HG03060 (cell line): ENCODE data around the gene HYAL2.

Source experiments
- ATAC-seq: cut with Tn5 transposase; IDR thresholded peaks from one replicate; pipeline ENCODE4 v1.9.1; 2021; ENCODE audit warnings: low read depth, moderate number of reproducible peaks; ENCODE audit not compliant: unreplicated experiment

The HYAL2 gene

DNA sequence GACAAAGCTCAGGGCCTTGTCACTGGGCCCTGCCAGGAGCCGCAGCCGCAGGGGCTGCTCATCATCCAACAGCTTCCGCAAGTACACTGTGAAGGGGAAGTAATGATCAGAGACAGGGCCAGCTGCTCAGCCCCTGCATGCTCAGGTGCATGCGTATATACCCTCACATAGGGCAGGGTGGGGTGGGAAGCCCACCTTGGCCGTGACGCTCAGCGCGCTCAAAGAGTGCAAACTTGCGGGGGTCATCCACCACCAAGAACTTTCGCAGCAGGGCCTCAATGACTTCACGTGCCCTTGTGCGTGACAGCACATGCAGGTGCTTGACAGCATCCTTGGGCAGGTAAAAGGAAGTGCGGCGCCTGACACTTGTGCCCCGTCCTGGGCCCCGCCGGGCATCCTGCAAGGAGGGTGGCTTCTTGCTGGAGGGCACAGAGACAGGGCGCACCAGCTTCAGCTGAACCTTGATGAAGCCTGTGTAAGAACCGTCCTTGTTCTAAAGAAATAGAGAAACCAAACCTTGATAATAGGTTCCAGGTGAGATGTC, 8.9 kb upstream of the HYAL2 start:
- ATAC-seq, result no peak

GRCh38 chr3:50330330-50330729, 7.8 kb upstream of the HYAL2 start:
- ATAC-seq, result no peak

DNA sequence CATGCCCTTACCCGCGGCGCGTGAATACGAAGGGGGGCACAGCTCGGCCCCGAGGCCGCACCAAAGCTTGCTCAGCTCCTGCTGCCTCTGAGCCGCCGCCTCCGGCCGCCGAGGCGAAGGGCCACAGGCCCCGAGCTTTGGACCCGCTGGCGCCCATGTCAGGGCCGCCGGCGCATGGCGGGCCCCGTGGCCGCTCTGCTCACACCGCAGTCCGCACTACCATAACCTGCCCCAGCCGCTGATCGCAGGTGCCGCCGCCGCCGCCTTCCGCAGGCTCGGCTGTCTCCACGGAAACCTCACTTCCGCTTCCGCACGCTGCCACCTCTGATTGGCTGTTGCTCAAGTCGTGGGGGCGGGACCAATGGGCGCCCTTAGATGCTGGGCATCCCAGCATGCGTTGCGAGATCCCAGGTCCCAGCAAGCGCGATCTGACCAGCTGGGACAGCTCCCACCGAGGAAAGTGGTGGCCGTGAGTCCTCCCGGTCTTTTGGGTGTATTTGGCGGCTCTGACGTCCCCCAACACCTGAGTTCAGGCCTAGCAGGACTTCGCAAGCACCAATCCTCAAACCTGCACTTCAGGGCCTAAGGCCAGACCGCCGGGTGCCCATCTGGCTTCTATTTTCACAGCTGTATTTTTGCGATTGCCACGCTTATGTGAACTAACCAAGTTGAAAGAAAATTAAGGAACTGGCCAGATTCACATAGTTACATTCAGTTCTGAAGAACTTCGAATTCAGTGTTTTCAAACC, 5.6 kb upstream of the HYAL2 start, which contains the start of gene TUSC2:
TUSC2 (minus strand) TSS at position 281 of the 749 bp plus-strand sequence; CDS start at position 157, 124 bp downstream.
- peak; percentile 67 for ATAC-seq

DNA sequence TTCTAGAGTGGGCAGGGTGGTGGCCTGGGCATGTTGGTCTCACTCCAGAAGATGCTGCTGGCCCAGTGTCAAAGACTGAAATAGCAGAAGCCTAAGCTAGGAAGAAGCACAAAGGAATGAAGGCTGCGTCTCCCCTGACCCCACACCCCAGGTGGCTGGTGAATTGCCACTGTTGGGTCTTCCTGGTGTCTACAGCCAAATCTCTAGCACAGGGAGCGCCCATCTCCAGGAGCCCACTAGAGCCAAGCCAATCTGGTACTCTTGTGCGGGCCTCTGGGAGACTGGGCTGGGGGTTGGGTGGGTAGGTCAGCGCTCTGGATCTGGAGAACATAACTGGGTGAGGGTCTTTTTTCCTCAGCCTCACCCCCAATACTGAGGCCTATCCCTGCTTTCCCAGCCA, 4.6 kb upstream of the HYAL2 start:
- no peak for ATAC-seq

DNA sequence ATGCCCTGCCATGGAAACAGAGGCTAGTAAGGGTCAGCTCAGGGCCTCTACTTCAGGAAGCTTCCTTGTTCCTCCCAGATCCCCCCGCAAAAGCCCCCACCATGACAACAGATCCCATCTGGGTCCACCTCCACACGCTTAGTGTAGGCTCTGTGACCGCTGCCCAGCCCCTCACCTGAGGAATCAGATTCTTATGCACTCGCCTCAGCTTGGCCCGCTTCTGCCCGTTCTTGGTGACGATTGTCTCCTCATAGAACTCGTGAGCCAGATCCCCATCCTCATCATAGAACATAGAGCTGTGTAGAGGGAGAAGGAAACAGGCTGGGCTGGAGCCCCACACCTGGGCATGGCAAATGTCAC, 3.6 kb upstream of the HYAL2 start:
- no peak for ATAC-seq

- no peak for ATAC-seq
Measured at GRCh38 chr3:50325497-50326181, 3.1 kb upstream of the HYAL2 start.

GRCh38 chr3:50325113-50325480, 2.6 kb upstream of the HYAL2 start:
- ATAC-seq, result no peak

DNA sequence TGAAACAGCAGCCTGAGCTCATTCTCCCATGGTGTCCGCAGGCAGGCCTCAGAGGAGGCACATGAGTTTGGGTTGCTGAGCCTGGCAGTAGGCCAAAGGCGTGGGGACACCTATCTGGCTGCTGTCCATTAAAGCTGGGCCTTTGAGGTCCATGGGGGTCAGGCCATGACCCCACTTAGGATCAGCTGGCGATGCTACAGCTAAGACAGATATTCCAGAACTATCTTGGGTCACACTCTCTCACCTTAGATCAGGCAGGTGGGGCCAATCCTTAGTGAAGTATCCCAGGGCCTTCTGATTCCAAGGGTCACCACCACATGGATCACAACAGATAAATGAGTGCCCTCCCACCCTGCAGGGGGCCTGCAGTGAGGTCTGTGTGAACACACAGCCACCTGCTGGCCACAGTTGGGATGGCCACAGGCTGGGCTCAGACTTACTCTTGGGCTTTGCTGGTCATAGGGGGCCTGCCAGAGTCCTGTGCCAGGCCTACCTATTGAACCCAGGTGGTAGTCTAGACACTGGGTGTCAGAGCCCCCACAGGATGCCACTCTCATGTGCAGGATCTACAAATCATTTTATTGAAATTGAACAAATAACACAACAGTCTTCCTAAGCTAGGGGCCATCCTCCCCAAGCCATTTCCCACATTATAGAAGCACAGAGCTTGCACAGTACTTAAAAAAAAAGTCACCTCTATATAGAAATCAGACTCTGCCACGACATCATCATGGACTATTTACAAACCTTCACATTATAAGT, 2.0 kb upstream of the HYAL2 start:
- ATAC-seq, result no peak

DNA sequence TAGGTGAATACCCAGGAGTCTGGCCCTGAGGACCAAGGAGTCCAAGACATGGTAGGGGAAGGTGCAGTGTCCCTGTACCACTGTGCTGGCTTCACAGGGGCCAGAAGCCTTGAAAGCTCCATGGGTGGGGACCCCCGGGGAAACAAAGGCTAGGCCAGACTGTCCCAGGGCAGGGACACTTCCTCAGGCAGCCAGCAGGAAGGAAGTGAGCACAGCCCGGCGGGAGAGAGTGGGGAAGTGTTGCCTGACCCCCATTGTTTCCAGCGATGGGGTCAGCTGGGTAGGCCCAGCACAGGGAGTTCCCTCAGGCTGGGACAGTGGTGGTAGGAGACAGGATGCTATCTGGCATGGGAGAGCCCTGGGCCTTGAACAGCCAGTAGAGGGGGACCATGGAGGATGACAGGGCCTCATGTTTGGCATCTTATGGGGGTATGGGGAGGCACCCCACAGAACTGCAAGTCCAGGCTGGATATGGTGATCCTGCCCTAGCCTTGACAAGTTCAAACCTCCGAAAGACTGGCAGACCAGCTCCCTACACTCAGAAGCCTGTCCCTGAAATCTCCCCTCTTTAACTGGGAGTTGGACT, 1.2 kb upstream of the HYAL2 start:
- ATAC-seq, result no peak

GRCh38 chr3:50323092-50323600, 601 bp upstream of the HYAL2 start:
- no peak for ATAC-seq

DNA sequence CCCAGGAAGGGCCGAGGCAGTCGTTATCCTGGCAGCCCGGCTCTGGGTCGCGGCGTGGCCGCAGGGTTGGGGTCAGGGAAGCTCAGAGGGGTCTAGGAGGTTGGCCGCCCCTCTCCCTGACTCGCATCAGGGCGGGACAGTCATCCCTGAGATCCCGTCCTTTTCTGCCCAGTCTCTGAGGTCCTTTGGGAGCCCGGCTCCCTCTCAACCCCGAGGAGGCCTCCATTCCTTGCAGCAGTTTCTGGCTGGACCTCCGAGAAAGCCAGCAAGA, 495 bp downstream of the HYAL2 start:
- no peak for ATAC-seq

- ATAC-seq, result peak; percentile 59
Measured at GRCh38 chr3:50321336-50322114, 1.0 kb downstream of the HYAL2 start.

- ATAC-seq, result peak; percentile 19
Measured at GRCh38 chr3:50320853-50321335, 1.7 kb downstream of the HYAL2 start.

DNA sequence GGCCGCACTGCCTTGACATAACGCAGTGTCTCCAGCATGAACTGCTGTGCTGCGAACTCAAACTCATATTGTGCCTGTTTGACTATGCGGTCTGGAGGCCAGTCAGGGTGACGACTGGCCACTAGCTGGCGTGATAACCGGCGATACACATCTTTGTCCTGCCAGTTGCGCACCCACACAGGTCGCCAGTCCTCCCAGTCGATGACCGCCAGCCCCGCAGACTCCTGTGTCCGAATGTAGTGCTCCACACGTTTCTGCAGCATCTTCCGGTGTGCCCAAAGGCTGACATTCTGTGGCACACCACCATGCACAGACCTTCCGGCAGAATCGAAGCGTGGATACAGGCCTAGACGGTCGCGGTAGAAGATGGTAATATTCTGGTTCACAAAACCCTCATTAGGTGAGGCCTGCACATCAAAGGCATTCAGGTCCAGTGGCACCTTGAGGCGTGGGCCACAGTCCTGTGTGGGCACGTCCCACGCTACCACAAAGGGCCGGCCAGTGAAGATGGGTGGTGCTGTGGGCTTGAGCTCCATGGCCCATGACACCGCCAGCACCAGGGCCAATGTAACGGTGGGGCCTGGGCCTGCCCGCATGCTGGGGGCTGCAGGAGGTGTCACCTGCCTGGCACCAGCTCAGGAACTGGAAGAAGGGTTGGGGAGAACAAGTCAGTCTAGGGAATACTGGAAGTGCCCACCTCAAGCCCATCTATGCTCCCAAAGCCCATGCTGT, 2.5 kb downstream of the HYAL2 start:
- no peak for ATAC-seq

GRCh38 chr3:50319181-50319893, 3.2 kb downstream of the HYAL2 start:
- no peak for ATAC-seq

DNA sequence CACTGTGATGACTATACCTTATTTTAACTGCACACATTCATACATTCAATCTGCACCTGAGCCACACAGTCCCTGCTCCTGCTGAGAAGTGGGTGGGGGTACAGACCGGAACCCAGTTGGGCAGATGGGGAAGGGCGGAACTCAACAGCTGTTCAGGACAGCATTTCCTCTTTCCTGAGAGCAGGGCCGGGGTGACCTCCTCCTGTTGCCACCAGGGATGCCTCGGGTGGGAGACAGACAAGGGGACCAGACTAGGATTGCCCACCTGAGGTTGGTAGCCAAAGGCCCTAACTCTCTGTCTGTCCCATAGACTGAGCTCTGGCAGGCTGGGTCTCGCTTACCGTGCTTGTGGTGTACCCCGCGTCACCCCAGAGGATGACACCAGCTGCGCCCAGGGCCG, 3.9 kb downstream of the HYAL2 start:
- no peak for ATAC-seq

DNA sequence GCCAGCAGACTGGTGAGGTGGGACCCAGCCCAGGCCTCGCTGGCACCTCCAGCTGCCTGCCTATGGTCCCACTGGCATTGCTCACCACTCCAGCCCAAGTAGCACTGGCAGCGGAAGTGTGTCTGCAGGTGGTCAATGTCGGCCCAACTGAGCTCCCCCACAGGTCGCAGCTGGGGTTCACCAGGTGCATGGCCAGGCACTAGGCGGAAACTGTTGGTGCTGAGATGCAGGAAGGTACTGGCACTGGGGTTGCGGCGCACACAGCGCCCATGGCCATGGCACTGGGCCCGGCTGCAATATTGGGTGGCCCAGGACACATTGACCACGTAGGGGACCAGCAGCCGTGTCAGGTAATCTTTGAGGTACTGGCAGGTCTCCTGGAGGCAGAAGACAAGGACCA, 4.4 kb downstream of the HYAL2 start:
- no peak for ATAC-seq

DNA sequence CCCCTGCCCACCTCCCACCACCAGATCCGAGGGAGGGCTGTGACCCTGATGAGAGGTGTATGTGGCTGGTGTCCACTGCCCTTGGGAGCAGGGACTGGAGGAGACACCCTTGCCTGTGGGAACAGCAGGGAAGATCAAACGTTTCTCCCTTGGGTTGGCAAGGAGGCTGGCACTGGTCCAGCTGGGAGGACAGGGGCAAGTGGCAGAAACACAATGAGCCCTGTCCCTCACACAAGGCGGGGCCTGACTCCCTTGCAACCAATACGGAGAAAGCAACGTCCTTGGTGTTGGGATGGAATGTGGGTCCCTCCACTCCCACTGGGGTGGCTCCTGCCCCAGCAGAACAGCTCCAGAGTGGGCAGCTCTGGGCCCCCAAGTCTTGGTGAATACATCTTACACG, 5.2 kb downstream of the HYAL2 start:
- ATAC-seq, result no peak
